Activated CD4-positive, alpha-beta memory T cell treated with anti-CD3 and anti-CD28 coated beads for 36 hours (primary cell): Measurements from ENCODE around the gene SIK2. TPM values are rescaled to one million over a fixed set of nuclear protein-coding genes. Genes with fewer than 3 reads are reported as not detected.

ENCODE experiments used
- CTCF ChIA-PET: fragments of 350-600 bp; sonication (Branson Sonifier 250); formaldehyde crosslinking; loops from one replicate; lab custom pipeline; 2021; ENCODE audit warnings: antibody characterized with exemption, inconsistent platforms; lab: Charles Lee
- POLR2A ChIA-PET: fragments of 350-600 bp; sonication (Branson Sonifier 250); formaldehyde crosslinking; loops from one replicate; lab custom pipeline; 2021; ENCODE audit warnings: antibody characterized with exemption; lab: Charles Lee
- DNase-seq: peaks from one replicate; pipeline ENCODE4 v3.0.0-alpha.2; 2020
- H3K27ac Mint-ChIP-seq: one replicate; pipeline ENCODE4 v1.8.0; 2021; ENCODE audit warnings: mixed read lengths
- H3K27me3 Mint-ChIP-seq: one replicate; pipeline ENCODE4 v1.8.0; 2021; ENCODE audit warnings: mixed read lengths
- H3K36me3 Mint-ChIP-seq: one replicate; pipeline ENCODE4 v1.8.0; 2021; ENCODE audit warnings: mixed read lengths
- H3K4me1 Mint-ChIP-seq: one replicate; pipeline ENCODE4 v1.8.0; 2021; ENCODE audit warnings: low read depth, mixed read lengths
- H3K4me3 Mint-ChIP-seq: one replicate; pipeline ENCODE4 v1.8.0; 2021; ENCODE audit warnings: mild to moderate bottlenecking, mixed read lengths
- H3K9me3 Mint-ChIP-seq: one replicate; pipeline ENCODE4 v1.8.0; 2021; ENCODE audit warnings: mixed read lengths
- intact Hi-C: fragments of 100-400 bp; cut with micrococcal nuclease; formaldehyde crosslinking; loops from one replicate; pipeline ENCODE4 v1.15.1; 2023
- total RNA-seq, 2 experiments: library from RNA; stranded (reverse); gene quantifications; one replicate each; pipeline ENCODE4 v1.2.3, GENCODE V29; 2021

SIK2 gene
- total RNA-seq, 2 experiments from 2014 or later = 4.6 to 6.2 TPM

DNA sequence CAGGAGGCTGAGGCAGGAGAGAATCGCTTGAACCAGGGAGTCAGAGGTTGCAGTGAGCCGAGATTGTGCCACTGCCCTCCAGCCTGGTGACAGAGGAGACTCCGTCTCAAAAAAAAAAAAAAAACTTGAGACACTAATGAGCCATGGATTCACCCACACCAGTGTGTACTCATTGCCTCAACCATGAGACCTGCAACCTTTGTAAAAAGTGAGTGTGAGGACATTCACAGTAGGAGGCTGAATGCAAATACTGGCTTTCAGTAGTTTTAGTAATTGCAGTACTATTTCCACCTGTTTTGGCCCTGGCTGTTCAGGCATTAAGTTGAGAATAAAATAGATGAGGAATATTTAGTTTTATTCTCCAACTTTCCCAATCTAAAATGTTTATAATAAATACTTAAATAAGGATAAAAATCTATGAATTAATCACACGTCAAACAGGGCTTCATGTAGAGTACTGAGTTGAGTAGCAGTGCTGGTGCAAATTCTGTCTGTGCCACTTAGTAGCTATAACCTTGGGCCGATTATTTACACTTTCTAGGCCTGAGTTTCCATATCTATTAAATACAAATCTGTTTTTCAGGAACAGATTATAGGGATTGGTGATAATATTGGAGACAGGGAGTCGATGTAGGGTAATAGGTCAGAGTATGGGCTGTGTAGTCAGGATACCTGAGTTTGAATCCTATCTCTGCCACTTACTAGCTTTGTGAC, 91.1 kb downstream of the SIK2 start:
- H3K9me3 Mint-ChIP-seq = no peaks in the 10 kb centered on the region
- H3K27ac Mint-ChIP-seq = no peak overlapping the region
- CTCF ChIA-PET = interaction anchor here (1.8 kb wide), 1 partner anchor 89 kb away, joined by 4 read pairs; no protein-coding TSS in a partner anchor
- H3K4me1 Mint-ChIP-seq = peaks cover under 1% of the 10 kb centered on the region
- intact Hi-C loops = no loop called here
- H3K4me3 Mint-ChIP-seq = no peak overlapping the region
- H3K27me3 Mint-ChIP-seq = no peaks in the 10 kb centered on the region
- peaks cover 7% of the 10 kb centered on the region for H3K36me3 Mint-ChIP-seq
- POLR2A ChIA-PET = no interaction called here
- DNase-seq = no peak

GRCh38 chr11:111694851-111695250, 92.6 kb downstream of the SIK2 start:
- ChIA-PET POLR2A (no interaction called here), CTCF (interaction anchor here (1.5 to 1.8 kb wide), 2 partner anchors 82 to 90 kb away, joined by 3 to 4 read pairs; no protein-coding TSS in a partner anchor)
- H3K4me1 Mint-ChIP-seq = peaks cover 12% of the 10 kb centered on the region
- H3K4me3 Mint-ChIP-seq = no peak overlapping the region
- H3K27ac Mint-ChIP-seq = no peak overlapping the region
- intact Hi-C loops = loop anchor here (5.0 kb wide), 1 partner anchor 67 kb away; no protein-coding TSS in a partner anchor
- no peaks in the 10 kb centered on the region for H3K9me3 Mint-ChIP-seq
- peaks cover 5% of the 10 kb centered on the region for H3K36me3 Mint-ChIP-seq
- no peaks in the 10 kb centered on the region for H3K27me3 Mint-ChIP-seq
- DNase-seq = no peak

DNA sequence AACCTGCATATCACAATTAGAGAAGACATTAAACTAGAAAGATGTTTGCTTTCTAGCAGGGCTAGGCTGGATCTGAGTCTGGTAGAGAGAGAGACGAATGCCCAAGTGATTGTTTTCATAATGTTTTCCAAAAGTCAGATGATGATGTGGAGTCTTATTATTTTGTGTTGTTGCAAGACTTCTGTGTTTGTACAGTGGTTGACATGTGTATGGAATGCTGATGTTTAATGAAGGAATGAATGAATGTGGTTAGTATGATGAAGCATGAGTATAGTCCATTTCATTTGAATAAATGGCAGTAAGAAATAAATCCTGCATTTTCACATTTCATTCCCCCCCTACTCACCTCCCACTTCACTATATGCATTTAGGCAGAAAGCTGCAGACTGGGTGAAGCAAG, 94.3 kb downstream of the SIK2 start:
- CTCF ChIA-PET = interaction anchor here (1.4 kb wide), 1 partner anchor 81 kb away, joined by 3 read pairs; no protein-coding TSS in a partner anchor
- Mint-ChIP-seq H3K27ac (no peak overlapping the region), H3K36me3 (no peaks in the 10 kb centered on the region), H3K27me3 (no peaks in the 10 kb centered on the region), H3K4me3 (no peak overlapping the region), H3K9me3 (no peaks in the 10 kb centered on the region), H3K4me1 (peaks cover 12% of the 10 kb centered on the region)
- intact Hi-C loops = loop anchor here (5.0 kb wide), 1 partner anchor 66 kb away; no protein-coding TSS in a partner anchor
- POLR2A ChIA-PET = no interaction called here
- no peak for DNase-seq

GRCh38 chr11:111697933-111698371, 95.7 kb downstream of the SIK2 start:
- CTCF ChIA-PET = interaction anchor here (1.4 kb wide), 2 partner anchors 80 to 94 kb away, joined by 3 to 6 read pairs; no protein-coding TSS in a partner anchor
- Mint-ChIP-seq H3K4me1 (peaks cover 12% of the 10 kb centered on the region), H3K36me3 (no peaks in the 10 kb centered on the region), H3K27ac (no peak overlapping the region), H3K4me3 (no peak overlapping the region), H3K27me3 (no peaks in the 10 kb centered on the region), H3K9me3 (no peaks in the 10 kb centered on the region)
- POLR2A ChIA-PET = no interaction called here
- DNase-seq = no peak
- intact Hi-C loops = loop anchor here (2.0 to 5.0 kb wide), 3 partner anchors 25 to 95 kb away; partner anchors contain the start of gene SIK2

DNA sequence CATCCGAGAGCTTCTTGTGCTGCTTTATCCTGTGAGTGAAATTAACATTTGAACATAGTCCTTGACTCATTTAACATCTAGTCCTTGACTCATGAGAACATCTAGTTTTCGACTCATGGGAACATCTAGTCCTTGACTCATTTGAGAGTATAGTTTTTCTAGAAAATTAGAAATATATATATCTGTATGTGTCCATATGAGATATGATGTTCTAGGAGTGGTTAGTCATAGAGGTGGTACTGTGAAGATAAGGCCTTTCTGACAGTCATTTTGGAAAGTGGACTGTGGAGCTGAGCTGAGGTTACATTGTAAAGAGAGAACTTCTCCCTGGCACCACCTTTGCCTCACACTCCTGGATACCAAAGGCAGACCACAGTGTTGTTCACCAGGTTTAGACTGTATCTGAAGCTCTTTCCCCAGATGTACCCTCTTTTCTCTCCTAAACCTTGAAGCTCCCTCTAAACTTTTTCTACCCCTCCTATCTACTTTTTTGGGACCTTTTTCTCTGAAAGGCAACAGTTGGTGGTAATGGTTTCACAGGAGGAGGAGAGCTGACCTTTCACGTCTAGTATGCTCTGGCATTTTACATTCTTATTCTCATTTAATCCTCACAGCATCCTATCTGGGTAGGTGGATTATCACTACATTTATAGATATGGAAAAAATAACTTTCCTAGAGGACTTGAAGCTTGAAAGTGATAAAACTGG, 96.8 kb downstream of the SIK2 start:
- ChIA-PET POLR2A (interaction anchor here (0.7 kb wide), 1 partner anchor 358 kb away, joined by 3 read pairs; no protein-coding TSS in a partner anchor), CTCF (interaction anchor here (1.0 to 1.1 kb wide), 2 partner anchors 58 to 95 kb away, joined by 3 read pairs; no protein-coding TSS in a partner anchor)
- no peaks in the 10 kb centered on the region for H3K27me3 Mint-ChIP-seq
- no peak overlapping the region for H3K4me3 Mint-ChIP-seq
- peak; percentile 38 for DNase-seq
- peaks cover 12% of the 10 kb centered on the region for H3K4me1 Mint-ChIP-seq
- no peaks in the 10 kb centered on the region for H3K36me3 Mint-ChIP-seq
- intact Hi-C loops = loop anchor here (1.0 to 5.0 kb wide), 4 partner anchors 26 to 130 kb away; partner anchors contain the start of gene SIK2
- H3K9me3 Mint-ChIP-seq = no peaks in the 10 kb centered on the region
- no peak overlapping the region for H3K27ac Mint-ChIP-seq

DNA sequence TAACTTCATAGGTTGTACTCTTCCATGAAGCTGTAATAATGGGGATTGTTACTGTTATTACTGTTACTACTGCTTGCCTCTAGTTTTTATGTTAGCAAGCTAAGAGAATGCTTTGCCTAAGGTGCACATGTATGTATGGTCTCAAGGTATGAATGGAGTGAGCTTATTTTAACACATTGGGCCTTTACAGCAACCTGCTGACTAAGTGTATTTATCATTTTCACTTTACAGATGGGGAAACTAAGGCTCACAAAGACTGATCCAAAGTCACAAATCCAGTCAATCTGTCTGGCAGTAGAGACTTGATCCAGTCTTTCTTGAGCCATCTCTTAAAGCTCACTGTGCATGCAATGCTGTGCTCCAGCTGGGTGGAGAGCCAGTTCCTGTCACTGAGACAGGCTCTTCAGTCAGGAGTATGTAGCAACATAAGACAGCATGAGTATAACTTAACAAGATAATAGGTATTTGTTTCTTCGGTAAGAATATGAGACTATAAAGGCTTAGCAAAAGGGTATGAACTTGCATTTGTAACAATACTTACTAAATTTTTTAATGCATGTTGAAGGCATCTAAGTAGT, 97.4 kb downstream of the SIK2 start:
- no peak overlapping the region for H3K27ac Mint-ChIP-seq
- no peaks in the 10 kb centered on the region for H3K9me3 Mint-ChIP-seq
- H3K4me1 Mint-ChIP-seq = peaks cover 12% of the 10 kb centered on the region
- ChIA-PET POLR2A (interaction anchor here (0.7 kb wide), 1 partner anchor 357 kb away, joined by 3 read pairs; no protein-coding TSS in a partner anchor), CTCF (interaction anchor here (1.0 to 1.1 kb wide), 2 partner anchors 59 to 95 kb away, joined by 3 read pairs; no protein-coding TSS in a partner anchor)
- DNase-seq = no peak
- no peak overlapping the region for H3K4me3 Mint-ChIP-seq
- peaks cover under 1% of the 10 kb centered on the region for H3K36me3 Mint-ChIP-seq
- intact Hi-C loops = loop anchor here (1.0 to 5.0 kb wide), 4 partner anchors 27 to 130 kb away; partner anchors contain the start of gene SIK2
- H3K27me3 Mint-ChIP-seq = no peaks in the 10 kb centered on the region

GRCh38 chr11:111700162-111700561, 97.9 kb downstream of the SIK2 start:
- DNase-seq = no peak
- H3K4me3 Mint-ChIP-seq = no peak overlapping the region
- CTCF ChIA-PET = interaction anchor here (0.7 kb wide), 1 partner anchor 96 kb away, joined by 4 read pairs; no protein-coding TSS in a partner anchor
- peaks cover 5% of the 10 kb centered on the region for H3K36me3 Mint-ChIP-seq
- H3K27ac Mint-ChIP-seq = no peak overlapping the region
- POLR2A ChIA-PET = no interaction called here
- H3K9me3 Mint-ChIP-seq = no peaks in the 10 kb centered on the region
- intact Hi-C loops = no loop called here
- no peaks in the 10 kb centered on the region for H3K27me3 Mint-ChIP-seq
- H3K4me1 Mint-ChIP-seq = peaks cover 12% of the 10 kb centered on the region

GRCh38 chr11:111702623-111703022, 100.4 kb downstream of the SIK2 start:
- no peak for DNase-seq
- no peaks in the 10 kb centered on the region for H3K27me3 Mint-ChIP-seq
- intact Hi-C loops = no loop called here
- no peaks in the 10 kb centered on the region for H3K9me3 Mint-ChIP-seq
- ChIA-PET CTCF (no interaction called here), POLR2A (no interaction called here)
- H3K36me3 Mint-ChIP-seq = peaks cover 13% of the 10 kb centered on the region
- no peak overlapping the region for H3K4me3 Mint-ChIP-seq
- no peak overlapping the region for H3K27ac Mint-ChIP-seq
- peaks cover 12% of the 10 kb centered on the region for H3K4me1 Mint-ChIP-seq

DNA sequence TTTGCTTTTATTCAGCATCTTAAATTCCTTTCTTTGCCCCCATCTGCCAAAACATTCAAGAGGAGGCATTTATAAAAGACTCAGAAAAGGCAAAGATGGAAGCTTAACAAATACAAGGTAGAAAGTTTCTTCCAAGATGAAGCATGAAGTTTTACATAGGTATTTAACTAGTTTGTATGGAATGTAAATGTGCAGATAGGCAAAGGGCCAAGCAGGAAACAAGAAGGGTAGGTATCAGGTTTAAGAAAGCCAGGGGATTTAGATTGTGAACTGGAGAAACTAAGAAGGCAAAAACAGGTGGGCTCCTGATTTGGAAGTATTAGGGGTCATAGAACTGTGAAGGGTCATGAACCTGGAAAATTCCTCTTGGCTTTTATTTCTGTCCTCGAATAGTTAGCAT, 101.3 kb downstream of the SIK2 start:
- Mint-ChIP-seq H3K36me3 (peaks cover 13% of the 10 kb centered on the region), H3K27ac (no peak overlapping the region), H3K4me1 (peaks cover 10% of the 10 kb centered on the region), H3K9me3 (no peaks in the 10 kb centered on the region), H3K4me3 (no peak overlapping the region), H3K27me3 (no peaks in the 10 kb centered on the region)
- DNase-seq = no peak
- intact Hi-C loops = no loop called here
- ChIA-PET POLR2A (no interaction called here), CTCF (no interaction called here)

GRCh38 chr11:111707039-111707690, 104.9 kb downstream of the SIK2 start:
- no peaks in the 10 kb centered on the region for H3K4me1 Mint-ChIP-seq
- ChIA-PET CTCF (no interaction called here), POLR2A (no interaction called here)
- DNase-seq = no peak
- H3K27me3 Mint-ChIP-seq = no peaks in the 10 kb centered on the region
- H3K9me3 Mint-ChIP-seq = no peaks in the 10 kb centered on the region
- H3K36me3 Mint-ChIP-seq = peaks cover 14% of the 10 kb centered on the region
- no peak overlapping the region for H3K4me3 Mint-ChIP-seq
- intact Hi-C loops = no loop called here
- H3K27ac Mint-ChIP-seq = no peak overlapping the region

GRCh38 chr11:111707691-111708067, 105.4 kb downstream of the SIK2 start:
- intact Hi-C loops = no loop called here
- Mint-ChIP-seq H3K36me3 (peaks cover 19% of the 10 kb centered on the region), H3K27me3 (no peaks in the 10 kb centered on the region), H3K4me3 (no peak overlapping the region), H3K4me1 (no peaks in the 10 kb centered on the region), H3K9me3 (no peaks in the 10 kb centered on the region), H3K27ac (no peak overlapping the region)
- DNase-seq = no peak
- ChIA-PET CTCF (no interaction called here), POLR2A (no interaction called here)
